Stimulated activated CD4-positive, alpha-beta T cell treated with anti-CD3 and anti-CD28 coated beads, Interleukin-1b, Interleukin-23, amount 100 ng/mL, for 24 hours (primary cell): ENCODE data around the gene RNF113A.
"Not testable (repeated sequence)": the region's sequence is repeated elsewhere in the genome, so short reads cannot be mapped to it uniquely, and the experiment has no call there.

ENCODE experiments used
- DNase-seq, 4 experiments: peaks; one replicate each; pipeline ENCODE4 v3.0.0-alpha.2; 2020; ENCODE audit warnings: low read depth in 4 of 4, low spot score in 1 of 4

The RNF113A gene

DNA sequence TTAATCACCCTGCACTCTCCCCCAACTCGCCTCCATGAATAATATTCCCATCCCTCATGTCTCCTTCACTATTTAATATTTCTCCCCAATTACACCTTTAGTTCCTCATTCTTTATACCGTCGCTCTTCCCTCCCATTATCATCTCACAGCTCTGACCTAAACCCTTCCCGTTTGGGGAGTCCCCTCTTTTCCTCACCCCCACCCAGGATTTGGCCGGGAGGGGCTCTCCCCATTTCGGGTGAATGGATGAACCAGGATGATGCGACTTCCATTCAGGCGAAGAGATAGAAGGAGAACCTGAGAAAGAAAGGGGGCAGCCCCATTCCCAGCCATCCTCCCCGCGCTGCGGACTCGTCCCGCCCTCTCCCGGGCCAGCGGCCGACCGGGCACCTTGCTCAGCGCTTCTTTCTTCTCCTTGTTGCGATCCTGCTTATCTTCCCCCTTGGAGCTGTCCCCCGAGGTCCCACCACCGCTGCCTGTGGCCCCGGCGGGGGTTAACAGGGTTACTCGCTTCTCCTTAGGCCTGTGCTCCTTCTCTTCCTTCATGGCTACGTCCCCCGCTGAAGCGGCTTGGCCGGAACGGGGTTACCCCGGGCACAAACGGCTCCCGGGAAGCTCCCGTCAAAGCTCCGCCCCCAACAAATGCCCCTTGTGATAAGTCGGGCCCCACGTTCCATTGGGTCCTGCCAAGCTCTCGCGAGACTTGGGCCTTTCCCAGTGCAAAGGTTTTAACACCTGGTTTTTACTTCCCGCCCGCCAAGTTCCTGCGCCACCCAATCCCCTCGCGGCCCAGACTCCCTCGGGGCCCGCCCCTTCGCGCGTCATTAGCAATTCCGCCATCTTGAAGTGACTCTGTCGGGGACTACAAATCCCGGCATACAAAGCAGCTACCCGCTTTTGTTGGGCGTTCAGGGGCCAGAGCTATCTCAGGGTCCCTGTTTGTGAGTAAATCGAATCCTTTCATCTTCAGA lies 18.9 kb downstream of the RNF113A start, which contains the start of gene UPF3B:
Gene UPF3B (minus strand): TSS at position 582 of the 972 bp plus-strand sequence. CDS start 35 bp downstream, at position 547.
- peak; percentile 70 to 90 (median 78) for DNase-seq

DNA sequence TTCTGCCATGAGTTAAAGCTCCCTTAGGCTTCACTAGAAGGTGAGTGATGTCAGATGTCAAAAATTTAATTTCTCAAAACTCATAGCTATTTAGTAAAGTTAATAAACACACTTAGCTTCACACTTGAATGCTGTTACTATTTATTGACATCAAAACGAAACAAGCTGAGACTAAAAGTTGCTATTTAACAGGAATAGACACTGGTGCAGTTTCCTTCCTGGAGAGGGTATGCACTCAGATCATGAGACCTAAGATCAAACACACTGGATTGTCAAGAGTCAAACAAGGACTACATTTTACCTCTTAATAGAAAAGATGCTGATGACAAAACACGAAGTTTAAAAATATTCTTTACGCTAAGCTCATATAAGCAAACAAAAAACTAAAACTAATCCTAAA lies 37.6 kb downstream of the RNF113A start:
- DNase-seq = no peak

GRCh38 chrX:119828446-119828845 lies 43.1 kb downstream of the RNF113A start:
- no peak for DNase-seq

- no peak for DNase-seq
These were observed 45.1 kb downstream of the RNF113A start for GRCh38 chrX:119826399-119826959.

DNA sequence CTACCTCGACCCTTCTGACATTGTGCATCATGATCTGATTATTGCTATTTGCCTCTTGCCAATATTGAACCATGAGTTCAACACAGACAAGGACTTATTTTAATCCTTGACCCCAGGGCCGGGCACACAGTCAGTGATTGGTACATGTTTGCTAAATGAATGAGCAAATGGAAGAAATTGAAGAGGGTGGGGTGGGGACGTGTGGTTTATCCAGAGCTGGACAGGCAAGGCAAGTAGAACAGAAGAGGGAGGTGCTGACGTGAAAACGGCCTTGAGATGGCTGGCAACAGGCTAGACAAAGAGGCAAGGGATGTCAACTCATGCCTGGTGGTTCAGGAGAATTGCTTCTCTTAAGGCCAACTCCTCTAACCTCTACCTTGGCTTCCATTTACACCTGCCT lies 47.3 kb downstream of the RNF113A start:
- DNase-seq = not testable (repeated sequence)

DNA sequence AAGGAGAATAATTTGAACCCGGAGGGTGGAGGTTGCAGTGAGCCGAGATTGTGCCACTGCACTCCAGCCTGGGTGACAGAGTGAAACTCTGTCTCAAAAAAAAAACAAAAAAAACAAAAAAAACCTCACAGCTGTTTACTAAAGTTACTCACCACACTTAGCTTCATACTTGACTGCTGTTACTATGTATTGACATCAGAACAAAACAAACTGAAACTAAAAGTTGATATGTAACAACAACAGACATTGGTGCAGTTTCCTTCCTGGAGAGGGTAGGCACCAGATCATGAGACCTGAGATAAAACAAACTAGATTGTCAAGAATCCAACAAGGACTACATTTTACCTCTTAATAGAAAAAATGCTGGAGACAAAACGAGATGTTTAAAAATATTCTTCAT lies 49.8 kb downstream of the RNF113A start:
- DNase-seq = not testable (repeated sequence)
